MCF 10A (cell line): ENCODE measurements around the gene CALD1. TPM values are rescaled to one million over a fixed set of nuclear protein-coding genes. Genes with fewer than 3 reads are reported as not detected.

ENCODE experiments used
- BruUV-seq: library from RNA; stranded (reverse); fragments of 400-500 nt; replicated peaks from 2 replicates; lab custom pipeline; 2021; lab: Mats Ljungman, UMichigan
- CTCF ChIA-PET: fragments of 300-600 bp; sonication (Branson Sonifier 250); formaldehyde crosslinking; extraction: SDS; loops from one replicate; lab custom pipeline; 2021; ENCODE audit warnings: antibody characterized with exemption, inconsistent platforms; lab: Yijun Ruan, JAX
- POLR2A ChIA-PET: fragments of 300-600, 350-650 bp; sonication (Branson Sonifier 250); formaldehyde crosslinking; extraction: SDS; loops from one replicate; lab custom pipeline; 2020; ENCODE audit warnings: antibody characterized with exemption, inconsistent platforms; lab: Yijun Ruan, JAX
- DNase-seq: peaks from one replicate; pipeline ENCODE4 v3.0.0-alpha.2; 2018; ENCODE audit not compliant: unreplicated experiment
- H3K27ac Mint-ChIP-seq: one replicate; pipeline ENCODE4 v1.8.0; 2022; ENCODE audit warnings: mild to moderate bottlenecking, low read depth, mixed read lengths; ENCODE audit not compliant: unreplicated experiment
- H3K27me3 Mint-ChIP-seq: one replicate; pipeline ENCODE4 v1.8.0; 2022; ENCODE audit warnings: mixed read lengths; ENCODE audit not compliant: insufficient read depth, unreplicated experiment
- H3K36me3 Mint-ChIP-seq: one replicate; pipeline ENCODE4 v1.8.0; 2022; ENCODE audit warnings: mild to moderate bottlenecking, moderate library complexity, mixed read lengths; ENCODE audit not compliant: insufficient read depth, unreplicated experiment
- H3K4me1 Mint-ChIP-seq: one replicate; pipeline ENCODE4 v1.8.0; 2022; ENCODE audit warnings: mixed read lengths; ENCODE audit not compliant: insufficient read depth, unreplicated experiment
- H3K4me3 Mint-ChIP-seq: one replicate; pipeline ENCODE4 v1.8.0; 2022; ENCODE audit warnings: mild to moderate bottlenecking, moderate library complexity, mixed read lengths; ENCODE audit not compliant: unreplicated experiment
- H3K9me3 Mint-ChIP-seq: one replicate; pipeline ENCODE4 v1.8.0; 2022; ENCODE audit warnings: mixed read lengths; ENCODE audit not compliant: unreplicated experiment
- intact Hi-C: fragments of 100-400 bp; cut with micrococcal nuclease; formaldehyde crosslinking; loops from 2 replicates; pipeline ENCODE4 v1.14.1; 2022
- total RNA-seq: library from RNA; stranded (reverse); gene quantifications from 2 replicates; pipeline ENCODE4 v1.2.3, GENCODE V29; 2022
- TF ChIP-seq, protein P1 (sequence below): fragments of 200-600 bp; IDR thresholded peaks from one replicate; pipeline ENCODE4 v1.8.0; 2022; ENCODE audit warnings: antibody characterized with exemption, mild to moderate bottlenecking; ENCODE audit not compliant: unreplicated experiment

Gene CALD1
- total RNA-seq, 1 experiment from 2014 or later = 183 TPM

DNA sequence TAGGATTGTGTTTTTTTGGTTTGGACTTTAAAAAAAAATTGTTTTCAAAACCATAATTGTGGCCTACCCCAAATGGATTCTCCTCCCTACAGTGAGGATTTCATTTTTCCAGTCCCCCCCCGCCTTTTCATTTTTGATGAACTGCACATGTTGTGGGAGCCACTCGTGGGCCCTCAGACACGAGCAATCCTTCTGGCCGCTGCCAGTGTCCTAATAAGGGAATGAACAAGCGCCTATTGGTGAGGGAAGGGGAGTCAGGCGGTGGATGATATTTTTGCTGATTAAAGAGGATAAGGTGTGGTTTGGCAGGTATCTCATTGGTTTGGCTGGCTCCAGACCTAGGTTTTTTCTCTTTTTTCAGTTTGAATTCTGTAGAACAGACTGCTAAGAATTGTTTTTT lies 128.2 kb downstream of the CALD1 start:
- Mint-ChIP-seq H3K27ac (peak overlapping the region; percentile 68), H3K36me3 (peaks cover 17% of the 10 kb centered on the region), H3K9me3 (no peaks in the 10 kb centered on the region), H3K4me1 (peaks cover 42% of the 10 kb centered on the region), H3K27me3 (no peaks in the 10 kb centered on the region), H3K4me3 (no peak overlapping the region)
- intact Hi-C loops = no loop called here
- no TSS peak for BruUV-seq
- no peak for DNase-seq
- TF ChIP-seq, protein P1, sequence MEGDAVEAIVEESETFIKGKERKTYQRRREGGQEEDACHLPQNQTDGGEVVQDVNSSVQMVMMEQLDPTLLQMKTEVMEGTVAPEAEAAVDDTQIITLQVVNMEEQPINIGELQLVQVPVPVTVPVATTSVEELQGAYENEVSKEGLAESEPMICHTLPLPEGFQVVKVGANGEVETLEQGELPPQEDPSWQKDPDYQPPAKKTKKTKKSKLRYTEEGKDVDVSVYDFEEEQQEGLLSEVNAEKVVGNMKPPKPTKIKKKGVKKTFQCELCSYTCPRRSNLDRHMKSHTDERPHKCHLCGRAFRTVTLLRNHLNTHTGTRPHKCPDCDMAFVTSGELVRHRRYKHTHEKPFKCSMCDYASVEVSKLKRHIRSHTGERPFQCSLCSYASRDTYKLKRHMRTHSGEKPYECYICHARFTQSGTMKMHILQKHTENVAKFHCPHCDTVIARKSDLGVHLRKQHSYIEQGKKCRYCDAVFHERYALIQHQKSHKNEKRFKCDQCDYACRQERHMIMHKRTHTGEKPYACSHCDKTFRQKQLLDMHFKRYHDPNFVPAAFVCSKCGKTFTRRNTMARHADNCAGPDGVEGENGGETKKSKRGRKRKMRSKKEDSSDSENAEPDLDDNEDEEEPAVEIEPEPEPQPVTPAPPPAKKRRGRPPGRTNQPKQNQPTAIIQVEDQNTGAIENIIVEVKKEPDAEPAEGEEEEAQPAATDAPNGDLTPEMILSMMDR = no peak
- ChIA-PET CTCF (interaction anchor here (1.1 kb wide), 1 partner anchor 367 kb away, joined by 3 read pairs; no protein-coding TSS in a partner anchor), POLR2A (interaction anchor here (0.9 to 1.7 kb wide), 2 partner anchors 9 to 16 kb away, joined by 3 to 4 read pairs; no protein-coding TSS in a partner anchor)

DNA sequence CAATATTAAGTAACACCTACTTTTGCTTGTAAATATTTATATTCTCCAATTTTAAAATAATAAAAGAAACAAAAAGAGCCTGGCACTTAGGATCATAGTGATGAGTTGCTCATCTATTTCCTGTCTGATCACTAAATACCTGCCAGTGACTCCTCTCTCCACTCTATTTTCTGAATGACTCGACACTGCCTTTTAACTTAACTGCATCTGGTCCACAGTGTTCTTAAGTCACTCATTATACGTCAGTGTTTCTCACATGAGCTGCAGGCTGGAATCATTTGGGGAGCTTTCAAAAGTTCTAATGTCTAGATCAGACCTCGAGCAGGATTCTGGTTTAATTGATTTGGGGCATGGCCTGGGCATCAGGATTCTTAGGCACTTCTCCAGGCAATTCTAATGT lies 128.9 kb downstream of the CALD1 start:
- Mint-ChIP-seq H3K27me3 (no peaks in the 10 kb centered on the region), H3K4me1 (peaks cover 36% of the 10 kb centered on the region), H3K27ac (no peak overlapping the region), H3K4me3 (no peak overlapping the region), H3K9me3 (no peaks in the 10 kb centered on the region), H3K36me3 (peaks cover 17% of the 10 kb centered on the region)
- TF ChIP-seq, protein P1 = no peak
- no peak for DNase-seq
- intact Hi-C loops = no loop called here
- POLR2A ChIA-PET = interaction anchor here (0.8 to 1.7 kb wide), 2 partner anchors 9 to 128 kb away, joined by 3 read pairs; no protein-coding TSS in a partner anchor
- no TSS peak for BruUV-seq
- CTCF ChIA-PET = interaction anchor here (0.8 kb wide), 1 partner anchor 219 kb away, joined by 4 read pairs; no protein-coding TSS in a partner anchor

DNA sequence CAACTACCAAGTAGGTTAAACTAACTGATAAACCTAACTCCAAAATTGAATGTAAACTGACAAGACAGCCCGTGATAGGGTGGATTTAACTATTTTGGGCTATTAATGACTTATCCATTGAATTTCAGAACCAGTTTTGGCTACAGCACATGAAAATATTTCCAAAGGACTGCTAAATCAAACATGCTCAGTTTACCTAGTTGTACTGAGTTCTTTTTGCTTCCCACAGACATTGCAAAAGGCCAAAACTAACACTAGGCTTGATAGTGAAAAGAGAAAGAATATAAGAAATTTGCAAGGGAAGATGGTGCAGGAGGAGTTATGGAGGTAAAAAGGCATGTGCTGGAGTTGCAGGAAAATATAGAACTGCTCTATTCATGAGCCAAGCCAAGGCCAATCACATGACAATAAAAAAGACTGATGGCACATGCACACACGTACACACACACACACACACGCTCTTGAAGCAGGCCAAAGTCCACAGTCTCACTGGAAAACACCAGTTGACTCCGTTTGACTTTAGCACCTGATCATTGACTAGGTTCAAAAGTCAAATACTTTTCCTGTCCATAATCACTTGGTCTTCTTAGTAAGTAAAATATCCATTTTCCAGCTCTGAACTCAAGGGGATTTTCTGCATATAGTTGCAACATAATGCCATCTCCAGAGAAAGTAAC lies 130.9 kb downstream of the CALD1 start:
- ChIA-PET CTCF (no interaction called here), POLR2A (interaction anchor here (0.7 kb wide), 1 partner anchor 17 kb away, joined by 3 read pairs; no protein-coding TSS in a partner anchor)
- Mint-ChIP-seq H3K9me3 (no peaks in the 10 kb centered on the region), H3K4me1 (peaks cover 31% of the 10 kb centered on the region), H3K4me3 (no peak overlapping the region), H3K36me3 (peaks cover 18% of the 10 kb centered on the region), H3K27ac (no peak overlapping the region), H3K27me3 (no peaks in the 10 kb centered on the region)
- TF ChIP-seq, protein P1 = no peak
- intact Hi-C loops = no loop called here
- DNase-seq = no peak
- BruUV-seq = no TSS peak

DNA sequence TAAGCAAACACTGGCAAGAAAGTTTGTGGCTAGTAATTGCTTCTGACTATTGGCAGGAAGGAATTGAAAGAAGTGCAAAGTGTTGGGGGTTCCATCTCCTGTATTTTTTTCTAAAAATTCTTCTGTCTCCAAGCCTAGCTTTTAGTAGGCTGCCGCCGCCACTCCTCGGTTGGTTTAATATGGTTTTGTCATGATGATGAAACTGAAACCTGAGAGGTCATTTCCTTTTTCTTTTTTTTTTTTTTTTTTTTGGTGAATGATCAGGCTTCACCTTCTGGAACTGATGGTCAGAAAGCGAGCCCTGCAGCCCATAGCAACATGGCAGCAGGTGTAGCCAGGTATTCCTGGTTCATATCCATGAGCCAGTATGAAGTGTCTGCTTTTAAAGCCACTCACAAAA lies 131.5 kb downstream of the CALD1 start:
- DNase-seq = no peak
- Mint-ChIP-seq H3K36me3 (peaks cover 20% of the 10 kb centered on the region), H3K9me3 (no peaks in the 10 kb centered on the region), H3K4me3 (no peak overlapping the region), H3K27ac (no peak overlapping the region), H3K4me1 (peaks cover 28% of the 10 kb centered on the region), H3K27me3 (no peaks in the 10 kb centered on the region)
- TF ChIP-seq, protein P1 = no peak
- POLR2A ChIA-PET = interaction anchor here (0.7 kb wide), 1 partner anchor 18 kb away, joined by 3 read pairs; no protein-coding TSS in a partner anchor
- CTCF ChIA-PET = interaction anchor here (0.6 to 1.2 kb wide), 2 partner anchors 76 to 312 kb away, joined by 3 to 4 read pairs; no protein-coding TSS in a partner anchor
- intact Hi-C loops = no loop called here
- BruUV-seq = no TSS peak
